Measurements from ENCODE around the gene MIOX.

The MIOX gene

GRCh38 chr22:50486561-50487289 is at the start of gene MIOX:
TSS of gene MIOX (plus strand) at chr22:50486859. CDS start at chr22:50486898, 39 bp downstream.
- DNase-seq, result no peak

- DNase-seq, result no peak
These were observed 49.0 kb upstream of the MIOX start for GRCh38 chr22:50437511-50438304.

GRCh38 chr22:50438305-50439275 is 48.1 kb upstream of the MIOX start:
- DNase-seq, result no peak

GRCh38 chr22:50439314-50439870 is 47.3 kb upstream of the MIOX start:
- no peak for DNase-seq

GRCh38 chr22:50439871-50440331 is 46.8 kb upstream of the MIOX start:
- no peak for DNase-seq

- no peak for DNase-seq
These were observed 46.0 kb upstream of the MIOX start for GRCh38 chr22:50440544-50441249.

GRCh38 chr22:50441428-50441993 is 45.1 kb upstream of the MIOX start:
- DNase-seq, result no peak

- DNase-seq, result no peak
These were observed 43.5 kb upstream of the MIOX start for GRCh38 chr22:50443197-50443596.

- DNase-seq, result no peak
These were observed 42.6 kb upstream of the MIOX start for GRCh38 chr22:50443801-50444625.

- DNase-seq, result no peak
These were observed 42.0 kb upstream of the MIOX start for GRCh38 chr22:50444663-50445062.

- DNase-seq, result no peak
These were observed 41.4 kb upstream of the MIOX start for GRCh38 chr22:50445071-50445879.

GRCh38 chr22:50445880-50446707 is 40.6 kb upstream of the MIOX start:
- no peak for DNase-seq

GRCh38 chr22:50446708-50447575 is 39.7 kb upstream of the MIOX start:
- no peak for DNase-seq

GRCh38 chr22:50447576-50448551 is 38.8 kb upstream of the MIOX start:
- no peak for DNase-seq

GRCh38 chr22:50452649-50453048 is 34.0 kb upstream of the MIOX start:
- peak; percentile 64 for DNase-seq

- no peak for DNase-seq
These were observed 32.0 kb upstream of the MIOX start for GRCh38 chr22:50454556-50455075.
